Activated T-cell treated with anti-CD3 and anti-CD28 coated beads, Interleukin-2, amount 50 U/mL, for 48 hours (primary cell): Measurements from ENCODE around the gene TRIM47.
A peak's percentile ranks its signal among the peaks of the same experiment; 100 is the strongest.

ENCODE experiments used
- DNase-seq, 2 experiments: peaks; one replicate each; pipeline ENCODE4 v3.0.0-alpha.2; 2020

Gene TRIM47

GRCh38 chr17:75878174-75878998 lies at the start of gene TRIM47:
TSS of gene TRIM47 (minus strand) at chr17:75878581. CDS start at chr17:75878548, 33 bp downstream.
- peak; percentile 52 to 57 for DNase-seq

- DNase-seq = no peak
Measured at GRCh38 chr17:75927286-75927922, 49.0 kb upstream of the TRIM47 start.

- no peak for DNase-seq
Measured at GRCh38 chr17:75926456-75926855, 48.1 kb upstream of the TRIM47 start.

- no peak for DNase-seq
Measured at GRCh38 chr17:75925912-75926311, 47.5 kb upstream of the TRIM47 start.

- no peak for DNase-seq
Measured at GRCh38 chr17:75925103-75925502, 46.7 kb upstream of the TRIM47 start.

- DNase-seq = no peak
Measured at GRCh38 chr17:75922963-75923874, 44.8 kb upstream of the TRIM47 start.

- DNase-seq = no peak
Measured at GRCh38 chr17:75922173-75922961, 44.0 kb upstream of the TRIM47 start.

- no peak for DNase-seq
Measured at GRCh38 chr17:75921596-75921995, 43.2 kb upstream of the TRIM47 start.

GRCh38 chr17:75920045-75920560 lies 41.7 kb upstream of the TRIM47 start:
- DNase-seq = no peak

- no peak for DNase-seq
Measured at GRCh38 chr17:75919611-75920010, 41.2 kb upstream of the TRIM47 start.

- DNase-seq = no peak
Measured at GRCh38 chr17:75917917-75918445, 39.6 kb upstream of the TRIM47 start.

- no peak for DNase-seq
Measured at GRCh38 chr17:75917141-75917916, 38.9 kb upstream of the TRIM47 start.

GRCh38 chr17:75915268-75915667 lies 36.9 kb upstream of the TRIM47 start:
- DNase-seq = no peak

- no peak for DNase-seq
Measured at GRCh38 chr17:75914643-75915267, 36.4 kb upstream of the TRIM47 start.

GRCh38 chr17:75913537-75914210 lies 35.3 kb upstream of the TRIM47 start:
- no peak for DNase-seq

GRCh38 chr17:75910699-75911098 lies 32.3 kb upstream of the TRIM47 start:
- no peak for DNase-seq

GRCh38 chr17:75909812-75910274 lies 31.5 kb upstream of the TRIM47 start:
- no peak for DNase-seq

- no peak for DNase-seq
Measured at GRCh38 chr17:75909051-75909811, 30.9 kb upstream of the TRIM47 start.

- no peak for DNase-seq
Measured at GRCh38 chr17:75908201-75908600, 29.8 kb upstream of the TRIM47 start.
